AG04450 (cell line): Measurements from ENCODE around the gene LAIR2. TPM values are rescaled to one million over a fixed set of nuclear protein-coding genes. Genes with fewer than 3 reads are reported as not detected.

ENCODE experiments used
- CTCF ChIA-PET: fragments of 300-600, 350-600 bp; formaldehyde crosslinking; extraction: SDS; loops from one replicate; lab custom pipeline; 2022; ENCODE audit warnings: antibody characterized with exemption, inconsistent platforms; lab: Charles Lee
- POLR2A ChIA-PET: fragments of 350-600 bp; formaldehyde crosslinking; extraction: SDS; loops from one replicate; lab custom pipeline; 2021; ENCODE audit warnings: antibody characterized with exemption, inconsistent platforms; lab: Yijun Ruan, JAX
- DNase-seq: peaks from one replicate; pipeline ENCODE4 v3.0.0-alpha.2; 2011; ENCODE audit warnings: low read depth, low spot score
- H3K27ac ChIP-seq: one replicate; pipeline ENCODE4 v1.5.1; 2012; ENCODE audit warnings: low read depth, low read length, control low read depth
- H3K27me3 ChIP-seq: one replicate; pipeline ENCODE4 v1.6.0; 2012; ENCODE audit warnings: low read length; ENCODE audit not compliant: control insufficient read depth, insufficient read depth
- H3K4me3 ChIP-seq: 2 replicates; pipeline ENCODE4 v1.5.1; 2011; ENCODE audit warnings: mild to moderate bottlenecking, low read depth, low read length, control low read depth
- H3K9me3 ChIP-seq: 2 replicates; pipeline ENCODE4 v1.5.1; 2012; ENCODE audit warnings: low read length; ENCODE audit not compliant: control insufficient read depth, insufficient read depth
- polyA plus RNA-seq: library from polyadenylated mRNA; depleted of rRNA; stranded (reverse); fragments of >200 nt; gene quantifications from 2 replicates; pipeline ENCODE4 v1.2.3, GENCODE V29; 2011
- TF ChIP-seq, protein P1 (sequence below): IDR thresholded peaks from 2 replicates; pipeline ENCODE4 v1.5.1; 2011; ENCODE audit warnings: low read depth, low read length, control low read depth, inconsistent platforms

The LAIR2 gene
- polyA plus RNA-seq, 1 experiment: not detected

GRCh38 chr19:54521022-54521859, 18.6 kb downstream of the LAIR2 start:
- no peak for DNase-seq
- POLR2A ChIA-PET: no interaction called here
- H3K9me3 ChIP-seq: peaks cover 16% of the 10 kb centered on the region
- no peak overlapping the region for H3K4me3 ChIP-seq
- TF ChIP-seq, protein P1, sequence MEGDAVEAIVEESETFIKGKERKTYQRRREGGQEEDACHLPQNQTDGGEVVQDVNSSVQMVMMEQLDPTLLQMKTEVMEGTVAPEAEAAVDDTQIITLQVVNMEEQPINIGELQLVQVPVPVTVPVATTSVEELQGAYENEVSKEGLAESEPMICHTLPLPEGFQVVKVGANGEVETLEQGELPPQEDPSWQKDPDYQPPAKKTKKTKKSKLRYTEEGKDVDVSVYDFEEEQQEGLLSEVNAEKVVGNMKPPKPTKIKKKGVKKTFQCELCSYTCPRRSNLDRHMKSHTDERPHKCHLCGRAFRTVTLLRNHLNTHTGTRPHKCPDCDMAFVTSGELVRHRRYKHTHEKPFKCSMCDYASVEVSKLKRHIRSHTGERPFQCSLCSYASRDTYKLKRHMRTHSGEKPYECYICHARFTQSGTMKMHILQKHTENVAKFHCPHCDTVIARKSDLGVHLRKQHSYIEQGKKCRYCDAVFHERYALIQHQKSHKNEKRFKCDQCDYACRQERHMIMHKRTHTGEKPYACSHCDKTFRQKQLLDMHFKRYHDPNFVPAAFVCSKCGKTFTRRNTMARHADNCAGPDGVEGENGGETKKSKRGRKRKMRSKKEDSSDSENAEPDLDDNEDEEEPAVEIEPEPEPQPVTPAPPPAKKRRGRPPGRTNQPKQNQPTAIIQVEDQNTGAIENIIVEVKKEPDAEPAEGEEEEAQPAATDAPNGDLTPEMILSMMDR: no peak
- CTCF ChIA-PET: no interaction called here
- H3K27ac ChIP-seq: no peak overlapping the region
- H3K27me3 ChIP-seq: no peaks in the 10 kb centered on the region

DNA sequence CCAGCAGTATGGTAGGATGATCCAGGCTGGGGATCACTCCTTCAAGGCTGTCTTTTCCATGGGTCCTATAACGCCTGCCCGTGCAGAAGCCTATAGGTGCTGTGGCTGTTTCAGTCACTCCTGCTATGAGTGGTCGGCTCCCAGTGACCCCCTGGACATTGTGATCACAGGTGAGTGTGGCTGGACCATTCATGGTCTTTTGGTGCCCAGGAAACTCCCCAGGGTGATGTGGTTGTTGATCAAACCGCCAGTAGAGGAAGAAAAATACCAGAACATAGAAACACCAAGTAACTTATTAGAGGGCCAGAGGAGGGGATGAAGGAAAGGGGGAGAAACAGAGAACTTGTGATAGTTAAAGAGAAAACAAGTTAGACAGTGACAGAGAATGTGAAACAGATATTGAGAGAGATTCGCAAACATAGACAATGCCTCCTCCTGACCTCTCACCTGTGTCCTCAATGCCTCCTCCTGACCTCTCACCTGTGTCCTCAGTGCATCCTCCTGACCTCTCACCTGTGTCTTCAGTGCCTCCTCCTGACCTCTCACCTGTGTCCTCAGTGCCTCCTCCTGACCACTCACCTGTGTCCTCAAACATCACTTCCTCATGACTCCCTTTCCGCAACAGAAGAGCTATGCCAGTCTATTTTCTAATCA, 19.4 kb downstream of the LAIR2 start:
- no peaks in the 10 kb centered on the region for H3K27me3 ChIP-seq
- peaks cover 21% of the 10 kb centered on the region for H3K9me3 ChIP-seq
- no peak overlapping the region for H3K4me3 ChIP-seq
- TF ChIP-seq, protein P1: no peak
- ChIA-PET CTCF (no interaction called here), POLR2A (no interaction called here)
- no peak for DNase-seq
- no peak overlapping the region for H3K27ac ChIP-seq

- no peaks in the 10 kb centered on the region for H3K27me3 ChIP-seq
- no peak overlapping the region for H3K4me3 ChIP-seq
- ChIA-PET POLR2A (no interaction called here), CTCF (no interaction called here)
- TF ChIP-seq, protein P1: no peak
- H3K9me3 ChIP-seq: peaks cover 23% of the 10 kb centered on the region
- H3K27ac ChIP-seq: no peak overlapping the region
- DNase-seq: no peak
Measured at GRCh38 chr19:54523403-54523802, 20.8 kb downstream of the LAIR2 start.

- H3K27me3 ChIP-seq: no peaks in the 10 kb centered on the region
- H3K4me3 ChIP-seq: no peak overlapping the region
- peaks cover 23% of the 10 kb centered on the region for H3K9me3 ChIP-seq
- ChIA-PET CTCF (no interaction called here), POLR2A (no interaction called here)
- no peak overlapping the region for H3K27ac ChIP-seq
- no peak for DNase-seq
- TF ChIP-seq, protein P1: no peak
Measured at GRCh38 chr19:54525636-54526035, 23.0 kb downstream of the LAIR2 start.

DNA sequence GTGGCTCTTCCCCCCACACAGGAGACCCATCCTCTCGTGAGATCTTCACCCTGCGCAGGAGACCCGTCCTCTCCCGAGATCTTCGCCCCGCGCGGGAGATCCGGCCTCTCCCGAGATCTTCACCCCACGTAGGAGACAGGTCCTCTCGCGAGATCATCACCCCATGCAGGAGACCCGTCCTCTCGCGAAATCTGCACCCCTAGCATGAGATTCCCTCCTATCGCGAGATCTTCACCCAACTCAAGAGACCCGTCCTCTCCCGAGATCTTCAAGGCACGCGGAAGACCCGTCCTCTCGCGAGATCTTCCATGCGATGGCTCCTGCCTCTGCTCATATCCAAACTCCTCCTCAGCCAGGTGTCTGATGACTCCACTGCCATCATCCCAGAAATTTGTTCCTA, 24.3 kb downstream of the LAIR2 start:
- CTCF ChIA-PET: no interaction called here

More for the DNA sequence above, 24.3 kb downstream of the LAIR2 start:
- Histone ChIP-seq H3K27me3 (no peaks in the 10 kb centered on the region), H3K27ac (no peak overlapping the region), H3K4me3 (no peak overlapping the region), H3K9me3 (peaks cover 13% of the 10 kb centered on the region)
- no peak for DNase-seq
- POLR2A ChIA-PET: no interaction called here
- TF ChIP-seq, protein P1: no peak
